Prostate gland (tissue), 2 donors: ENCODE measurements around the gene MPI. TPM values are rescaled to one million over a fixed set of nuclear protein-coding genes. Genes with fewer than 3 reads are reported as not detected.

Source experiments
- DNase-seq: peaks from one replicate; pipeline ENCODE4 v3.0.0-alpha.2; 2019; ENCODE audit warnings: low spot score
- H3K27ac ChIP-seq, 2 donors: fragments of 200-600 bp; sonication (generic); 2 replicates each; pipeline ENCODE4 v1.5.1; 2017 to 2019
- H3K27me3 ChIP-seq: fragments of 200-600 bp; sonication (generic); replicated peaks from 2 replicates; pipeline ENCODE4 v1.5.1; 2019; ENCODE audit not compliant: insufficient read depth
- H3K36me3 ChIP-seq, 2 donors: fragments of 200-600 bp; sonication (generic); 1 replicate in 1 of 2; 2 replicates in 1 of 2; pipeline versions ENCODE4 v1.5.1 to v1.8.1; 2017 to 2019
- H3K4me1 ChIP-seq: fragments of 200-600 bp; sonication (generic); replicated peaks from 2 replicates; pipeline ENCODE4 v1.5.1; 2019
- H3K4me3 ChIP-seq, 2 donors: fragments of 200-600 bp; sonication (generic); 2 replicates each; pipeline ENCODE4 v1.5.1; 2017 to 2019
- H3K9me3 ChIP-seq: fragments of 200-600 bp; sonication (generic); 2 replicates; pipeline ENCODE4 v1.5.1; 2017
- CTCF ChIP-seq, 4 experiments: fragments of 200-600 bp in 2 of 4; fragments of 450-650 bp in 2 of 4; sonication (generic) in 2 of 4; IDR thresholded peaks; 1 replicate in 3 of 4; 2 replicates in 1 of 4; pipeline ENCODE4 v1.5.1; 2016 to 2019; ENCODE audit warnings: antibody characterized with exemption in 4 of 4, mild to moderate bottlenecking in 2 of 4, moderate library complexity in 2 of 4
- POLR2A ChIP-seq: fragments of 450-650 bp; IDR thresholded peaks from one replicate; pipeline ENCODE4 v1.6.1; 2016; ENCODE audit warnings: antibody characterized with exemption, mild to moderate bottlenecking
- POLR2AphosphoS5 ChIP-seq: sonication (generic); formaldehyde crosslinking; IDR thresholded peaks from one replicate; pipeline ENCODE4 v1.6.1; 2017; ENCODE audit warnings: antibody characterized with exemption
- WGBS: methylation state at CpG from one replicate; pipeline ENCODE4 v1.1.5; 2018; 5-methylcytosine and 5-hydroxymethylcytosine counted together
- intact Hi-C: fragments of 100-400 bp; cut with DNase I; formaldehyde crosslinking; loops from one replicate; pipeline ENCODE4 v1.14.2; 2022
- total RNA-seq, 2 donors: library from RNA; depleted of rRNA; stranded (reverse); fragments of >200 nt; gene quantifications; one replicate each; pipeline ENCODE4 v1.1.0, GENCODE V29; 2016

MPI gene
- total RNA-seq, 2 donors from 2014 or later: 48.5 to 91.4 TPM

GRCh38 chr15:74903676-74904075 is 13.8 kb downstream of the MPI start:
- no peak for DNase-seq
- Histone ChIP-seq H3K36me3 (peaks cover 0 to 3% of the 10 kb centered on the region in 2 donors), H3K4me3 (no peak overlapping the region), H3K27ac (no peak overlapping the region), H3K9me3 (no peaks in the 10 kb centered on the region), H3K27me3 (no peaks in the 10 kb centered on the region), H3K4me1 (peaks cover 5% of the 10 kb centered on the region)
- no peak for TF ChIP-seq POLR2AphosphoS5
- TF ChIP-seq CTCF (IDR thresholded peaks at IDR 0.05): no peak
- TF ChIP-seq POLR2A: no peak
- 92% methylated on average over 1 of the region's 1 CpG for WGBS
- intact Hi-C loops: no loop called here

- 82% methylated on average over 7 of the region's 7 CpGs for WGBS
- Histone ChIP-seq H3K4me1 (peaks cover 5% of the 10 kb centered on the region), H3K27ac (peak overlapping the region in 1 of 2 donors; percentile 95), H3K27me3 (no peaks in the 10 kb centered on the region), H3K4me3 (no peak overlapping the region), H3K9me3 (no peaks in the 10 kb centered on the region), H3K36me3 (peaks cover 0 to 3% of the 10 kb centered on the region in 2 donors)
- no peak for DNase-seq
- TF ChIP-seq POLR2AphosphoS5 (no peak), CTCF (IDR thresholded peaks at IDR 0.05) (no peak), POLR2A (no peak)
- intact Hi-C loops: no loop called here
Observed at GRCh38 chr15:74904190-74904805, 14.5 kb downstream of the MPI start.

- Histone ChIP-seq H3K4me1 (peaks cover 5% of the 10 kb centered on the region), H3K36me3 (peaks cover 0 to 3% of the 10 kb centered on the region in 2 donors), H3K27ac (peak overlapping the region; percentile 95 to 98), H3K27me3 (no peaks in the 10 kb centered on the region), H3K4me3 (peak overlapping the region; percentile 76 to 97), H3K9me3 (no peaks in the 10 kb centered on the region)
- 0% methylated on average over 20 of the region's 20 CpGs for WGBS
- intact Hi-C loops: loop anchor here (5.0 kb wide), 1 partner anchor 64 kb away; the partner anchor contains the start of gene ULK3
- no peak for TF ChIP-seq CTCF (IDR thresholded peaks at IDR 0.05)
- peak; percentile 11 for TF ChIP-seq POLR2A
- peak; percentile 11 for DNase-seq
Observed at GRCh38 chr15:74906067-74906449, 16.2 kb downstream of the MPI start.

GRCh38 chr15:74906450-74907162 is 16.8 kb downstream of the MPI start, which contains the start of gene FAM219B:
Gene FAM219B (minus strand): TSS chr15:74906851. CDS start chr15:74906800, 51 bp downstream.
- peak; percentile 92 for DNase-seq
- under 1% methylated on average over 70 of the region's 74 CpGs for WGBS
- Histone ChIP-seq H3K36me3 (peaks cover 0 to 3% of the 10 kb centered on the region in 2 donors), H3K4me1 (peaks cover 5% of the 10 kb centered on the region), H3K27ac (peak within 1 kb of the TSS; percentile 95 to 98), H3K27me3 (no peaks in the 10 kb centered on the region), H3K9me3 (no peaks in the 10 kb centered on the region), H3K4me3 (peak within 1 kb of the TSS; percentile 76 to 97)
- TF ChIP-seq POLR2AphosphoS5 (peak; percentile 91), CTCF (IDR thresholded peaks at IDR 0.05) (no peak), POLR2A (peak; percentile 92)
- intact Hi-C loops: loop anchor here (5.0 kb wide), 1 partner anchor 64 kb away; the partner anchor contains the start of gene ULK3
